Astrocyte of the spinal cord (primary cell): ENCODE results near the gene APELA.
"Not testable (repeated sequence)": the region's sequence is repeated elsewhere in the genome, so short reads cannot be mapped to it uniquely, and the experiment has no call there.

Experiments
- DNase-seq: peaks from one replicate; pipeline ENCODE4 v3.0.0; 2011; ENCODE audit warnings: low read depth, low spot score
- H3K4me3 ChIP-seq: 2 replicates; pipeline ENCODE4 v1.5.1; 2011; ENCODE audit warnings: low read depth, mild to moderate bottlenecking, low read length, moderate library complexity
- in situ Hi-C: cut with HindIII; loops from 2 replicates; pipeline ENCODE4 v1.10.0; 2017; ENCODE audit warnings: low sequenced_read_pairs
- TF ChIP-seq, protein P1 (sequence below): IDR thresholded peaks from 2 replicates; pipeline ENCODE4 v1.5.1; 2012; ENCODE audit warnings: low read depth, mild to moderate bottlenecking, low read length, inconsistent platforms

The APELA gene

DNA sequence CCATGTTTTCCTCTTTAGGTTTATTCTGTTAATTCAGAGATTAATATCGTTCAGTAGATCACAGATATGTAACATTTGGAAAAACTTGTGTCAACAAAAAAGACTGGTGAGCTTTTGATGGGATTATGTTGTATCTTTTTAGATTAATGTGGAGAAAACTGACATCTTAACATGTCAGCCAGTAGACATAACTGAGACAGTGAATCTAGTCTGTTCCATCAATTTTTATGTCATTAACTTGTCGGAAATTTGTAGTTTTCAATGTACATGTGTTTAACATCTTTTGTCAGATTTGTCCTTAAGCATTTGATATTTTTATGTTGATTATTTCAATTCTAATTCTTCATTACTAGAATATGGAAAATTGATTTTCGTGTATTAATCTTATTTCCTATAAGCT is 42.0 kb downstream of the APELA start:
- no peak overlapping the region for H3K4me3 ChIP-seq
- TF ChIP-seq, protein P1, sequence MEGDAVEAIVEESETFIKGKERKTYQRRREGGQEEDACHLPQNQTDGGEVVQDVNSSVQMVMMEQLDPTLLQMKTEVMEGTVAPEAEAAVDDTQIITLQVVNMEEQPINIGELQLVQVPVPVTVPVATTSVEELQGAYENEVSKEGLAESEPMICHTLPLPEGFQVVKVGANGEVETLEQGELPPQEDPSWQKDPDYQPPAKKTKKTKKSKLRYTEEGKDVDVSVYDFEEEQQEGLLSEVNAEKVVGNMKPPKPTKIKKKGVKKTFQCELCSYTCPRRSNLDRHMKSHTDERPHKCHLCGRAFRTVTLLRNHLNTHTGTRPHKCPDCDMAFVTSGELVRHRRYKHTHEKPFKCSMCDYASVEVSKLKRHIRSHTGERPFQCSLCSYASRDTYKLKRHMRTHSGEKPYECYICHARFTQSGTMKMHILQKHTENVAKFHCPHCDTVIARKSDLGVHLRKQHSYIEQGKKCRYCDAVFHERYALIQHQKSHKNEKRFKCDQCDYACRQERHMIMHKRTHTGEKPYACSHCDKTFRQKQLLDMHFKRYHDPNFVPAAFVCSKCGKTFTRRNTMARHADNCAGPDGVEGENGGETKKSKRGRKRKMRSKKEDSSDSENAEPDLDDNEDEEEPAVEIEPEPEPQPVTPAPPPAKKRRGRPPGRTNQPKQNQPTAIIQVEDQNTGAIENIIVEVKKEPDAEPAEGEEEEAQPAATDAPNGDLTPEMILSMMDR = no peak
- no peak for DNase-seq
- in situ Hi-C loops = no loop called here

DNA sequence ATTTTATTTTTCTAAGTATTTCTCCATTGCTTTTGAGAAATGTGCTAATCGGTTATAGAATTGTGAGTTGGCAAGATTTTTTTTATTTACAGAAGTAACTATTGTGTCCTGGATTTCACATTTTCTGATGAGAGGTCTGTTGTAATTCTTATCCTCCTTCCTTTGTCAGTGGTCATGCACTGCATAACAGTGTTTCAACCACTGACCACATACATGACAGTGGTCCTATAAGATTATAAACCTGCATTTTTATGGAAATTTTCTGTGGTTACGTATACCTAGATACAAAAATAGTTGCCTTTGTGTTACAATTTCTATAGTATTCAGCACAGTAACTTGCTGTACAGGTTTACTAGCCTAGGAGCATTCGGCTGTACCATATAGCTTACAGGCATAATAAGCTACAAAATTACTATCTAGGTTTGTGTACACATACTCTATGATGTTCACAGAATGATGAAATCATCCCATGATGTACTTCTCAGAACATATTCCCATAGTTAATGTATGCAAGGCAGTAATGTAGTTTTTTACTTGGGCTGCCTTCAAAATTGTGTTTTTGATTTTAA is 47.8 kb downstream of the APELA start:
- H3K4me3 ChIP-seq = no peak overlapping the region
- in situ Hi-C loops = no loop called here

DNA sequence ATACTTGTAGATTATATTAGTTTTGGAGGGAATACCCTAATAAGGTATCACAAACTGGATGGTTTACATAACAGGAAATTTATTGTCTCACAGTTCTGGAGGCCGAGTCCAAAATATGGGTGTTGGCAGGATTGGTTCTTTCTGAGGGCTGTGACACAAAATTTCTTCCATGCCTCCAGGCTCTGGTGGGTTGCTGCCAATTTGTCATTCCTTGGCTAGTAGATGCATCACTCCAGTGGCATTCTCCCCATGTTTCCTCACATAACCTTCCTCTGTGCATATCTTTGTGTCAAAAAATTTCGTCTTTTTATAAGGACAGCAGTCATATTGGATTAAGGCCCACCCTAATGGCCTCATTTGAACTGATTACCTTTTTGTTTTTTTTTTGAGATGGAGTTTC is 49.3 kb downstream of the APELA start:
- in situ Hi-C loops = no loop called here
- H3K4me3 ChIP-seq = no peak overlapping the region
- no peak for DNase-seq
- TF ChIP-seq, protein P1 = no peak

More for the DNA sequence above, 47.8 kb downstream of the APELA start:
- no peak for DNase-seq
- TF ChIP-seq, protein P1 = no peak

DNA sequence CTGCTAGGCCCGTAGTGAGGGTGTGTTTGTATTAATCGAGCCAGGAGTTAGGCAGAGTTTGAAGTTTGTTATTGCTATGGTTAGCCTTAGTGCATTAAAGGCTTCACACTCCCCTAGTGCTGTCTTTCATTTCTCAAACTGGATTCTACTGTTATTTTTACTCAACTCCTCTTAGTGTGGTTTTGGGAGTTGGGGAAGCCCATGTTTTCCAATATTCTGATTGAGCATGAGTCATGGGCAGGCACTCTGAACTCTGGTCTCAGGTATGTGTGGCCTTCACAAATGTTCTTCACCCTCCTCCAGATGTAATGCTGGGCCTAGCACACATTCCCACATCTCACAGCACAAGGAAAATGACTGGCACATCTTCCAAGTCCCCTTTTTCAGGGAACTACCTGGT is 50.1 kb downstream of the APELA start:
- in situ Hi-C loops = not testable (repeated sequence)

DNA sequence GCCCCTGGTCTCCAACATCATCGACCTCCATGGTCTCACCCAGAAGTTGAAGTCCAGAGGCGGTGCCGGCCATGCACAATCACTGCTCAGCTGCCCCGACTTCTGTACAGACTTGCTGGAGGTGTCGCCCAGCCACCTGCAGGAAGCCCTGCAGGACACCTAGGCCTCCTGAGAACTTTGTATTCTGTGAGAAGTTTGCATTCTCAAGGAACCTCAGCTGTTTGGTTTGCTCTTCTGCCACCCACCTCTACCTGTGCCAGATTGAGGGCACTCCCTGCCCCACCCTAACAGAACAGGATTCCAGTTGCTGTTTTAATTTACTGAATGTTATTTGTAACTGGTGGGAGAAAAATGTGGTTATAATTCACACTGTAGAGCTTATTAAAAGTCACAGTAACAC is 53.7 kb downstream of the APELA start:
- no peak for DNase-seq
- in situ Hi-C loops = no loop called here
- no peak overlapping the region for H3K4me3 ChIP-seq

More for the DNA sequence above, 50.1 kb downstream of the APELA start:
- H3K4me3 ChIP-seq, DNase-seq: not testable (repeated sequence)

DNA sequence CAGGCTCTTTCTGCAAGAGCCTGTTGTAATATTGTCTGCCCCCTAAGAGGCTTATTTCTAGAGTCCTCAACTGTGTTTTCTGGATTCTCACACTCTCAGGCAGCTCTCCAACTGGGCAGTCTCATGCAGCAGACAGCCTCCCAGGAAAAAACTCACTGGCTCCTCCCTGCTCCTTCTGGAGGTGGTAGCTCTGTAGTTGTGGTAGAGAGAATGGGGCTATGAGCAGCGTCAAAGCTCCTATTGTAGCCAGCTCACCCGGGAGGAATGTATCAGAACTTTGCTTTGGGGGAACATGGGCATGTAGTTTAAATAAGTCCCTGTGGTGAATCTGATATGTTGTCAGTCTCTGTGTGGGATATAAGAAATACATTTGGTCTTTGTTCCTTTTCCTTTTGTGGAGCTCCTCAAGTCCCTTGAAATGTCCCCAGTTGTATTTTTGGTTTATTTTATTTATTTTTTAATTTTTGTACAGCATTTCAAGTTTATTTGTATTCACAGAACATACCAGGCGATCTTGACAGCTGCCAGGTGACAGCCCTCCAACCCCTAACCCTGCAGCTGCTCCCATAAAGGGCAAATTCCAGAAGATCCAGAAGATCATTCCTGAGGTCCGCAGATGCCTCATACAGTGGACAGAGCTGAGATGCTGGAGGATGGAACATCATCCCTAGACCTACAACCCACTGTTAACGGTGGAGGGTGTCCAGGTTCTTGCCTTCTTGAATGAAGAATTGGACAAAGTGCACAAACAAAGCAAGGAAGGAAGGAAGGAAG is 54.8 kb downstream of the APELA start:
- no peak for DNase-seq
- in situ Hi-C loops = no loop called here
- no peak overlapping the region for H3K4me3 ChIP-seq
- TF ChIP-seq, protein P1 = no peak

More for the DNA sequence above, 53.7 kb downstream of the APELA start:
- TF ChIP-seq, protein P1 = no peak

DNA sequence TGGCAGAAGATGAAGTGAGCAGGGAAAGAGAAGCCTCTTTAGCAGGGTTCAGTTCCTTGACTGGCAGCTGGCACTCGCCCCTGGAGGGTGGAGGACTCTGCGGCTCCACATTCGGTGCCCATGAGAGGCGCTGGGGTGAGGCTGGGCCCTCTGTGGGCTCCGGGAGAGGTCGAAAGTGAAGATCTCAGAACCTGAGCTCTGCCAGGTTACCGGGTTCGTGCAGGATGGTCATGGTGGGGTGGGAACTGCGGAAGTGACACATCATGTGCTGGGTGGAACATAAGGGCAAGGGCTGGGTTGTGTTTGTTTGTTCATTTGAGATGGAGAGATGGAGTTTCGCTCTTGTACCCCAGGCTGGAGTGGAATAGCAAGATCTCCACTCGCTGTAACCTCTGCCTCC is 56.3 kb downstream of the APELA start:
- TF ChIP-seq, protein P1 = no peak
- in situ Hi-C loops = no loop called here

More for the DNA sequence above, 56.3 kb downstream of the APELA start:
- DNase-seq = no peak
- no peak overlapping the region for H3K4me3 ChIP-seq
